GM12864 (cell line): ENCODE data around the gene ACVR1B.
A peak's percentile ranks its signal among the peaks of the same experiment; 100 is the strongest.

Experiments
- DNase-seq: peaks from one replicate; pipeline ENCODE4 v3.0.0-alpha.2; 2011; ENCODE audit warnings: low read depth
- H3K4me3 ChIP-seq: 2 replicates; pipeline ENCODE4 v1.5.1; 2011; ENCODE audit warnings: mild to moderate bottlenecking, low read depth, low read length, control low read depth
- TF ChIP-seq, protein P1 (sequence below): IDR thresholded peaks from 2 replicates; pipeline ENCODE4 v1.5.1; 2011; ENCODE audit warnings: low read depth, mild to moderate bottlenecking, moderate library complexity, low read length, control low read depth, inconsistent platforms; ENCODE audit errors: missing control alignments

ACVR1B gene

DNA sequence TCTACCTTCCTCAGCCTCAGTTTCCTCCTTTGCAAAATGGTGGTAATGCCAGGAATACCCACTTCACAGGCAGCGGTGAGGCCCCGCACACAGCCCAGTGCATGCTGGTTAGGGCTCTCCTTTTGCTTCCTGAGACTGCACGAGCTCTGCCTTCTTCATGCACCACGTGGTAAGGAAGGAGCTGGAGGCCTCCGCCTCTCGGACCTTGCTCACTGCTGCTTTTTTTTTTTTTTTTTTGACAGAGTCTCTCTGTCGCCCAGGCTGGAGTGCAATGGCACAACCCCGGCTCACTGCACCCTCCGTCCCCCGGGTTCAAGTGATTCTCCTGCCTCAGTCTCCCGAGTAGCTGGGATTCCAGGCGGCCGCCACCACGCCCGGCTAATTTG lies 73.3 kb downstream of the ACVR1B start:
- H3K4me3 ChIP-seq, result no peak overlapping the region
- no peak for DNase-seq
- TF ChIP-seq, protein P1, sequence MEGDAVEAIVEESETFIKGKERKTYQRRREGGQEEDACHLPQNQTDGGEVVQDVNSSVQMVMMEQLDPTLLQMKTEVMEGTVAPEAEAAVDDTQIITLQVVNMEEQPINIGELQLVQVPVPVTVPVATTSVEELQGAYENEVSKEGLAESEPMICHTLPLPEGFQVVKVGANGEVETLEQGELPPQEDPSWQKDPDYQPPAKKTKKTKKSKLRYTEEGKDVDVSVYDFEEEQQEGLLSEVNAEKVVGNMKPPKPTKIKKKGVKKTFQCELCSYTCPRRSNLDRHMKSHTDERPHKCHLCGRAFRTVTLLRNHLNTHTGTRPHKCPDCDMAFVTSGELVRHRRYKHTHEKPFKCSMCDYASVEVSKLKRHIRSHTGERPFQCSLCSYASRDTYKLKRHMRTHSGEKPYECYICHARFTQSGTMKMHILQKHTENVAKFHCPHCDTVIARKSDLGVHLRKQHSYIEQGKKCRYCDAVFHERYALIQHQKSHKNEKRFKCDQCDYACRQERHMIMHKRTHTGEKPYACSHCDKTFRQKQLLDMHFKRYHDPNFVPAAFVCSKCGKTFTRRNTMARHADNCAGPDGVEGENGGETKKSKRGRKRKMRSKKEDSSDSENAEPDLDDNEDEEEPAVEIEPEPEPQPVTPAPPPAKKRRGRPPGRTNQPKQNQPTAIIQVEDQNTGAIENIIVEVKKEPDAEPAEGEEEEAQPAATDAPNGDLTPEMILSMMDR, result no peak

DNA sequence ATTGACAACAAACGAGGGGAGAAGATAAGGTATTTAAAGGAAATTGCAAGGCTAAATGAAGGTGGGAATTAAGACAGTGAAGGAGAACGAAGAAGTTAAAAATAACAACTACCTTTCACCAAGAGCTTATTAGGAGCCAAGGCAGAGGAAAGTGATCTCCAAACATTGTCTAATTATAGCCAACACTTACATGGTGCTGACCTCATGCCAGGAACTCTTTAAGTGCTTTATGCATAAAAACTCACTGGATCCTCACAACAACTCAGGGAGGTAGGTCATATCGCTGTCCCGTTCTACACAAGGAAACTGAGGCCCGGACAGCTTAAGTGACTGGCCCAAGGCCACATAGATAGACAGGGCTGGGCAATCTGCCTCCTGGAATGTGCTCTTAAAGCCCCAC lies 74.8 kb downstream of the ACVR1B start:
- no peak overlapping the region for H3K4me3 ChIP-seq
- no peak for DNase-seq
- TF ChIP-seq, protein P1, result no peak

DNA sequence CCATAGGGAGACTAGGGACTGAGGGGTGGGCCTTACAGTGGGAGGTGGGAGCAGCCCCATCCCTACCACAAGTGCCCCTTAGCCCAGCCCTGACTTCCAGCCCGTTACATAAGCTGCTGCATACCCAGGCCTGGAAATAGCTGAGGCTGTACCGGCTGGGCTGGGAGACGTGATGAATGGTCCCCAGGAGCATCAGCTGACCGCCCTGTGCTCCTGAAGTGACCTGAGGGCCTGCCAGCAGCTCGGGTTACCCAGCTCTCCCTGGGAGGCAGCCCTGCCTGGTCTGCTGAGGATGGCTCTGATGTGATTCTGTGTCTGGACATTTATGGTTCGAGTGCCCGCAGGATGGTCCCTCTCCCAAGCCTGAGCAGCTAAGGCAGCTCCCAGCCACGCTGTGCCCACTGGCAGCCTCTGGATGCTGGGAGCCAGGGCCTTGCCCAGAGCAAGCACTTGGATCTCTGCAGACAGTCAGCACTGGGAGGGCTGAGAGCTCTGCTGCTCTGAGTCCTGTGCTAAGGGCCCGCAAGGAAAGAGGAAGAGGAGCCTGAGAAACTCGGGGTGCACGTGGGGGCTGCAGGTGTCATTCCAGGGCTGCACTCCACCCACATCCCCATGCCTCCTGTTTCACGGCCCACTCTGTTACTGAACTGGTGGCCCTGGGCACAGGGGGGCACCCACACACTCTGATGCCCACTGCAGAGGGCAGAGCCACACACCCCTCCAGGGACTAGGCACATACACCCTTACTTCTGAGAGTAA lies 75.8 kb downstream of the ACVR1B start:
- TF ChIP-seq, protein P1, result no peak
- H3K4me3 ChIP-seq, result no peak overlapping the region
- no peak for DNase-seq

DNA sequence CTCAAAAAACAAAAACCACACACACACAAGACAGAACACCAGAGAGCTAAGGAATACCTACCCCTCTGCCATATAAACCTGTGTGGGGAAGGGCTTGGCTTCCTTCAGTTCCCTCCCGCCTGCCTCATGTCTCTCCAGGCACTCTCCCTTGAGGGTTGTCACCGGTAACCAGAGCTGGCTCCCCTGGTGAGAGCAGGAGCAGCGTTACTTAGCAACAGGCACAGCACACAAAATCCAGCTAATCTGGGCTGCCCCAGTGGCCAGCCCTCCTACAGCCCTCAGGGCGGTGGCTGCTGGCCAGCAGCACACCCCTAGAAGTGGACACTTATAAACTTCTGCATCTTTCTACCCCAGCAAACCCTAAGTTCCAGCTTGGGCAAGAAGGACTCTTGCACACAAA lies 78.2 kb downstream of the ACVR1B start:
- TF ChIP-seq, protein P1, result no peak
- DNase-seq, result no peak
- no peak overlapping the region for H3K4me3 ChIP-seq

DNA sequence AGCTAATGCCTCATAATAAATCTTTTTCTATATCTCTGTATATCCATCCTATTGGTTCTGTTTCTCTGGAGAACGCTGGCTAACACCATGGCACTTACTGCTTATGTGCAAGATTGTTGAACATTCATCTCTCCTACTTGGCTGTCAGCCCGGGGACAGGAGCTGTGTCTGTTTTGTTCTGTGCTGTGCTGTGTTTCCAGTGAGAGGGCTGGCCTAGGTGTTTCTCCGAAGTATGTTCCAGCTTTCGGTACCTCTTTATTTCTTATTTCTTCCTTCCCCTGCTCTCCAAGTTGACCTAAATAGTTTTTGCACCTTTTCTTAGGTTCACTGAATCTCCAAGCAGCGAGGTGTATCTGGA lies 80.9 kb downstream of the ACVR1B start:
- H3K4me3 ChIP-seq, result peak overlapping the region; percentile 13
- TF ChIP-seq, protein P1, result no peak
- no peak for DNase-seq

DNA sequence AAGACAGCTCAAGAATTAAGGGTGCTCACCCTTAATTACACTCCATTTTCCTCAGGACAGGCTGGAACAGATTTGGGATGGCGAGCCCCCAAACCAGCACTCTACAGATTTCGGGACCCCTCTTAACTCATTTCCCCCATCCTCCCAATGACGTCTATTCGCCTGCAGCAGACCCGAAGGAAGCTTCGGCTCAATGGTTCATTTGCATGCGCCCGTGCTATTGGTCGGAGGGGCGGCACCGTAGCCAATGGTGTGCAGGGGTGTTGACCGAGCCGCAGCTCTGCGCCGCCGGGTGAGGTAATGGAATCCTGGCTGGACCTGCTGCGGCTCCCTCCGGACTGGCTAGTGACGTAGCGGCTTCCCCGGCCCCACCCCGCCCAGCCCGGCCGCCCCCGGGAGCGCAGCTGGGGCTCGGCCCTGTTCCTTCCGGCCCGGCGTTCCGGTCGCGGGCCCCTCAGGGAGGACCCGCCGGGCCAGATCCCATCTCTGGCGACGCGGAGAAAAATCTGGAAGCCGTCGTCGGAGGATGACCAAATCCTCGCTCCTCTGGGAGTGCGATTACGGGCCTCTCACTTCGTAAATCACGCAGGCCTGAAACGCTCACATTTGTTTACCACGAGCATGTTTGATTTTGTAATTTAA lies 81.4 kb downstream of the ACVR1B start:
- peak; percentile 77 for DNase-seq
- TF ChIP-seq, protein P1, result no peak
- H3K4me3 ChIP-seq, result peak overlapping the region; percentile 49

DNA sequence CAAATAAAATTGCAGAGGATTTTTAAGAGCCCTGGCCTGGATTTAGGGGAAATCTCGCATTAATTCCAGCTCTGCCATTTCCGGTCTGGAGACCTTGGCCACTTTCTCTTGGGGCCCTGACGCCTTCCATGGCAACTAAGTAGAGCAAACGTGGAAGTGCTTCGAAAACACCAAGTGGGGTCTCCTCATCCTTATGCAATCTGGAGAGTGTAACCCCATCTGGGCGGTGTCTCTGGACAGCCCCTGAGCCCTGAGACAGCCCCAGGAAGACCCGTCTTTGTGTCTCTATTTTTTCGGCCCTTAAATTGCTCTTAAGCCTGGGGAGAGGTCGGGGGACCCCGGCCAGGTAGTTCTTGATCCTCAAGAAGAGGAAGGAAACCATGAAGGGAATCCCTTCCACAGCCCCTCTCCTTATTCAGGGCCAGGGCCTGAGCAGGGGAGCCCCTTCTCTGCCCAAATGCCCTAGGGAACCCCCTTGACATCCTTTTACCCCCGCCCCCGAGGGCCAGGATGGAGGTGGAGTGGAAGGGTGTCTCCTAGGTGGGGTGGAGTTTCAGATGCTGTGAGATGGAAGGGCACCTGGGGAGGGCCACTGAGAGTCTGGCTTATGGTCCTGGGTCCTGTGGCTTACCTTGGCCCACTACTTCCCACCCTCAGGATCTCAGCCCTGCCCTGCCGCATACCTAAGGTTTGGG lies 82.1 kb downstream of the ACVR1B start:
- DNase-seq, result no peak

More for the DNA sequence above, 82.1 kb downstream of the ACVR1B start:
- peak overlapping the region; percentile 49 for H3K4me3 ChIP-seq
- TF ChIP-seq, protein P1, result no peak
